NOMO-1 treated with dmso at 0.1 percent for 144 hours (cell line): ENCODE results near the gene MUC2.

Experiments
- DNase-seq: peaks from one replicate; lab custom pipeline; 2025; ENCODE audit not compliant: unreplicated experiment; lab: John Stamatoyannopoulos, UW

Gene MUC2

DNA sequence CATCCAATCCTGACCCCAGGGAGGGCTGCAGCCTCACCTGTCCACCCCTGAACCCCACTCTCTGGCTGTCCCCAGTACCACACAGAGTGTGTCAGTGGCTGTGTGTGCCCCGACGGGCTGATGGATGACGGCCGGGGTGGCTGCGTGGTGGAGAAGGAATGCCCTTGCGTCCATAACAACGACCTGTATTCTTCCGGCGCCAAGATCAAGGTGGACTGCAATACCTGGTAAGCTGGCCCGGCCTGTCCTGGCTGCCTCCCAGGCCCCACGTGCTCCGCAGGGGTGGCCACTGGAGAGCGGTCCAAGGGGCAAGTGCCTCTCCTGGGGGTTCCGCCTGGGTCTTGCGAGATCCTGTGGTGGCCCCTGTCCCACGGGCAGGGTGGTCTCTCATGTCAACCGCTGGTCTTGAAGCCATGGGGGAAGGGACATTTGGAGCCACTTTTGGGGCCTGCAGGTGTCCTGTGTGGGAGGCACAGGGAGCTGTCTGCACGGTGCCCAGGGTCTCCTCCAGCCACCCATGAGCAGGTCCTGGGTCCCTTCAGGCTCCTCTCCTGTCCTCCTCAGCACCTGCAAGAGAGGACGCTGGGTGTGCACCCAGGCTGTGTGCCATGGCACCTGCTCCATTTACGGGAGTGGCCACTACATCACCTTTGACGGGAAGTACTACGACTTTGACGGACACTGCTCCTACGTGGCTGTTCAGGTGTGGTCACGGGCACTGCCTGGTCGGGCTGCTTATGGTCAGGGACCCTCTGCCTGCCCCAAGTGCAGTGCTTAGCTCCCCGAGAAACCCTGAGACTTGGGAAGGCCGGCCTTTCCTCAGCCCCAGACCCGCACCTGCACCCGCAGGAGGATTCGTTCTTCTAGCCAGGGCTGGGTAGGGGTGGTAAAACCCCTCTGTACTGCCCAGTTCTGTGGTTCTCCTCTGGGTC, 11.8 kb downstream of the MUC2 start:
- no peak for DNase-seq

DNA sequence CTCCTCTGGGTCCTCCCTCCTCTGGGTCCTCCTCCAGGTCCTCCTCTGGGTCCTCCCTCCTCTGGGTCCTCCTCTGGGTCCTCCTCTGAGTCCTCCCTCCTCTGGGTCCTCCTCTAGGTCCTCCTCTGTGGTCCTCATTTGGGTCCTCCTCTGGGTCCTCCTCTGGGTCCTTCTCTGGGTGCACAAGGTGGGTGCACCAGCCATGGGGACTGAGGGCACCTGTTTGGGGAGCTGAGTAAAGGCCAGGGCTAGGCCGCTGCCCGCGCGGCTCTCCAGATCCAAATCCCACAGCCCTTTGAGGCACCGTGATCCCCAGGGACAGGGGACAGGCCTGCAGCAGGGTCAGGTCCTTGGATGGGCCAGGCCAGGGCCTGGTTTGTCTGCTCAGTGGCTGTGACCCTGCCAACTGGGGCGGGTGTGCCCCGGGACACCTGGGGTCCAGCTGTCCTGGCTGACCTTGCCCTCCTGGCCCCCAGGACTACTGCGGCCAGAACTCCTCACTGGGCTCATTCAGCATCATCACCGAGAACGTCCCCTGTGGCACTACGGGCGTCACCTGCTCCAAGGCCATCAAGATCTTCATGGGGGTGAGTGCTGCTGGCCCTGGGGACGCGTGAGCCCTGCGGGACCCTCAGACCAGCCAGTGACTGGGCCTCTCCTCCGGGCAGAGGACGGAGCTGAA, 12.7 kb downstream of the MUC2 start:
- DNase-seq = no peak

DNA sequence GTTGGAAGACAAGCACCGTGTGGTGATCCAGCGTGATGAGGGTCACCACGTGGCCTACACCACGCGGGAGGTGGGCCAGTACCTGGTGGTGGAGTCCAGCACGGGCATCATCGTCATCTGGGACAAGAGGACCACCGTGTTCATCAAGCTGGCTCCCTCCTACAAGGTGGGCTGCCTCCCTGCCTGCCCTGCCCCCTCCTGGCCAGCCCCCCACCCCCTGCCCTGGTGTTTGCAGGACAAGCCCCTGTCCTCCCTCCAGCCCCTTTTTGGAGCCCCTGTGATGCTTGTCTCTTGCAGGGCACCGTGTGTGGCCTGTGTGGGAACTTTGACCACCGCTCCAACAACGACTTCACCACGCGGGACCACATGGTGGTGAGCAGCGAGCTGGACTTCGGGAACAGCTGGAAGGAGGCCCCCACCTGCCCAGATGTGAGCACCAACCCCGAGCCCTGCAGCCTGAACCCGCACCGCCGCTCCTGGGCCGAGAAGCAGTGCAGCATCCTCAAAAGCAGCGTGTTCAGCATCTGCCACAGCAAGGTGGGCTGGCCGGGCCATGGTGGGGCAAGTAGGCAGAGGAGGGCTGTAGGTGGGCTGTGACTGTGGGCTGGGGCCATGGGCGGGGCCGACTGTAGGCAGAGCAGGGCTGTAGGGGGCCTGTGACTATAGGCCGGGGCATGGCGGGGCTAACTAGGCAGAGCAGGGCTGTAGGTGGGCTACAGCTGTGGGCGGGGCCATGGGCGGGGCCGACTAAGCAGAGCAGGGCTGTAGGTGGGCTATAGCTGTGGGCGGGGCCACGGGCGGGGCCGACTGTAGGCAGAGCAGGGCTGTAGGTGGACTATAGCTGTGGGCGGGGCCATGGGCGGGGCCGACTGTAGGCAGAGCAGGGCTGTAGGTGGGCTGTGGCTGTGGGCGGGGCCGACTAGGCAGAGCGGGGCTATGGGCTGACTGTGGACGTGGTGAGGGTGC, 13.6 kb downstream of the MUC2 start:
- no peak for DNase-seq

DNA sequence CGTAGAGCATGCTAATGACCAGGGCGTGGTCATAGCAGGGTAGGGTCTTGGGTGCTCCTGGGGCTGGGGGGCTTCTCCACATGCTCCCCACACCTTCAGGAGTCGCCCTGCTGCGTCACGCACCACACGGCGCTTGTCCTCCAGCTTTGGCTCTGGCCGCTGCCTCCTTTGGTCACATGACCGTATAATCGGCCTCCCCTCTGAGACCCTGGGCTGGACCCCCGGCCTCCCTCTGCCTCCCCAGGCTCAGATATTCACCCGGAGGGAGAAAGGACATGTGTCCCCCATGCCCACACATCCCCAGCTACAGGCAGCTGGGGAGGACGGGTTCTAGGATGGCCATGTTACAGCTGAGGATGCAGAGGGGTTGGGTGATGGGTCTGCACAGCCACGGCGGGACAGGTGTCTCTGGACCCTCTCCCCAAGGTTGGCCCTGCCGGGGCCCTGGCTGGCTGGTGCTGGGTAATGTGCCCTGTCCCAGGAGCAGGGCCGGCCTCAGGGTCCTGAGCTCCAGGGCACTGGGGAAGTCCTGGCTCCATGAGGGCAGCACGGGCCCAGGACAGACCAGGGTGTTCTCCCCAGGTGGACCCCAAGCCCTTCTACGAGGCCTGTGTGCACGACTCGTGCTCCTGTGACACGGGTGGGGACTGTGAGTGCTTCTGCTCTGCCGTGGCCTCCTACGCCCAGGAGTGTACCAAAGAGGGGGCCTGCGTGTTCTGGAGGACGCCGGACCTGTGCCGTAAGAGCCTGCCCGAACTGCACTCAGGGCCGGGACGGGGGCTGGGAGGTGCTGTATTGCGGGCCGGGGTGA, 14.5 kb downstream of the MUC2 start:
- DNase-seq = no peak

DNA sequence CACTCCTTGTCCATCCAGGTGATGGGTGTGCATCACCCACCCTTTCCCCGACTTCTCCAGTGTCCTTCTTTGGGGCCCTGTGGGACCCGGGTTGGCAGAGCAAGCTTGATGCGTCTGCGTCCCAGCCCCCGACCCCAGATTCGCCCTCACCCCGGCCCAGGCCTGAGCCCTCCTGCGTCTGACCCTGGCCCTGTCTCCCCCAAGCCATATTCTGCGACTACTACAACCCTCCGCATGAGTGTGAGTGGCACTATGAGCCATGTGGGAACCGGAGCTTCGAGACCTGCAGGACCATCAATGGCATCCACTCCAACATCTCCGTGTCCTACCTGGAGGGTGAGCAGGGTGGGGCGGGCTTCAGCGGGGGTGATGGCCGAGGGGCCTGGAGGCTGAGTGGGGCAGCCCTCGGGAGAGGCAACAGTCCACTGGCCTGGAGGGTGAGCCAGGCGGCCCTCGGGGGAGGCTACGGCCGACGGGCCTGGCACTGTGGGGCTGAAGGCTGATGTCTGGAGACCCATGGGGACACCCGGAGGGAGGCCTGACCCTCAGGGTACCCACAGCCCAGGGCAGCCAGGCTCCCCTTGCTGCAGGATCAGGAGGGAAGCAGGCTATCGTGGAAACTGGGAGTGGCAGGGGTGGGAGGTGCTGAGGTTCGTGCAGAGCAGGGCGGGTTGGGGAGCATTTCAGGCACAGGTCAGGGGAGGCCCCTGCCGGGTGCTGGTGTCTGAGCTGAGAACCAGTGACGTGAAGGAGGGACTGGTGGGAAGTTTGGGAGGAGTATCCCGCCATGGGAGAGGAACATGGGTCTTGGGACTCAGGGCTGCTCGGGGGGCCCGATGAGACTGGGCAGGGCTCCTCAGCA, 15.3 kb downstream of the MUC2 start:
- no peak for DNase-seq

DNA sequence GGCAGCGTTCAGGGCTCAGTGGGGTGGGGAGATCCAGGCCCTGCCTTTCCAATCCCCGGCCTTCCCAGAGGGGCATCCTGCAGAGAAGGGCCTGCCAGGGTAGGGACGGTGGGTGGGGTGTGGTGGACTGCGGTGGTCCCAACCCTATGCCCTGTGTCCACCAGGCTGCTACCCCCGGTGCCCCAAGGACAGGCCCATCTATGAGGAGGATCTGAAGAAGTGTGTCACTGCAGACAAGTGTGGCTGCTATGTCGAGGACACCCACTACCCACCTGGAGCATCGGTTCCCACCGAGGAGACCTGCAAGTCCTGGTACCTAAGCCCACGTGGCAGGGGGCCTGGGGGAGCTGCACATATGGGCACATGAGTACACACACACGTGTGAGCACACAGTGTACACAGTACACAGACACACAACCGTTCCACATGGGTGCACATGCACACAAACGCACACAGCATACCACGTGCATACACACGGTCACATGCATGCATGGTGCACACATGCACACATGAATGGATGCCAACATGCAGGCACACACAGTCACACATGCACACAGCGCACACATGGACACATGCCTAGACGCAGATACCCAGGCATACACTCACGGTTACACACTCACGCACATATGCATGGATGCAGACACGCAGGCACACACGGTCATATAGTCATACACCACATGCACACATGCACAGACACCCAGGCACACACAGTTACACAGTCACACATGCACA, 16.1 kb downstream of the MUC2 start:
- no peak for DNase-seq

DNA sequence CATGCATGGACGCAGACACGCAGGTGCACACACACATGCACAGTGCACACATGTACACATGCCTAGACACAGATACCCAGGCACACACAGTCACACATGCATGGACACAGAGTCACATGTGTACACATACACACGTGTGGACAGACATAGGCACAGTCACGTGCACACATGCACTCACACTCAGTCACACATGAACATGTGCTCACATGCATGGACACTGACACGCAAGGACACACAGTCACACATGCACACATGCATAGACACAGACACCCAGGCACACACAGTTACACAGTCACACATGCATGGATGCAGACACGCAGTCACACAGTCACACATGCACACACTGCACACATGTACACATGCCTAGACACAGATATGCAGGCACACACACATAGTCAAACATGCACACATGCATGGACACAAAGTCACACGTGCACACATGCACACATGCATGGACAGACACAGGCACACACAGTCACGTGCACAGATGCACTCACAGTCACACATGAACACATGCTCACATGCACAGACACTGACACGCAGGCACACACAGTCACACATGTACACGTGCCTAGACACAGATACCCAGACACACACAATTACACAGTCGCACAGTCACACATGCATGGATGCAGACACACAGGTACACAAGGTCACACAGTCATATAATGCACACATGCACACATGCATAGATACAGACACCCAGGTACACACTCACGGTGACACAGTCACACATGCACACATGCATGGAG, 16.8 kb downstream of the MUC2 start:
- DNase-seq = no peak

DNA sequence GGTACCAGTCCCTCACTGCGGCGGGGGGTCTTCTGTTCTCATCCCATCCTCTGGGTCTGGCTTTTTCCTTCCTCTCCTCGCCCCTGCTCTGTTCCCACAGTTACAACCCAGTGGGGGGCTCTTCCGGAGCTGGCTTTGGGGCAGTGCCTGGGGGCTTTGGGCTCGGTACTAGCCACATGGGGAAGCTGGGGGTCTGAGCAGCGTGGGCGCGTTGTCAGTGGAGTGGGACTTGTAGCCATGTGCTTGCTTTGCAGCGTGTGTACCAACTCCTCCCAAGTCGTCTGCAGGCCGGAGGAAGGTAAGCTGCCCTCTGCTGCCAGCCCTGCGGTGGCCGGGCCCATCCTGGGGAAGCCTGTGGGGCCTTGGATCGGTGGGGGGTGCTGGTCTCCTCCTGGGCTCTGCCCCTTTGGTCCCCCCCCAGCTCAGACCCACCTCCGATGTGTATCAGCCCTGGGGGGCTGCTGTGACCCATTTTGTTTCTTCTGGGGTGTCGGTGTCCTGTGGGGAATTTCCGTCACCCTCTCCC, 17.5 kb downstream of the MUC2 start:
- DNase-seq = no peak

DNA sequence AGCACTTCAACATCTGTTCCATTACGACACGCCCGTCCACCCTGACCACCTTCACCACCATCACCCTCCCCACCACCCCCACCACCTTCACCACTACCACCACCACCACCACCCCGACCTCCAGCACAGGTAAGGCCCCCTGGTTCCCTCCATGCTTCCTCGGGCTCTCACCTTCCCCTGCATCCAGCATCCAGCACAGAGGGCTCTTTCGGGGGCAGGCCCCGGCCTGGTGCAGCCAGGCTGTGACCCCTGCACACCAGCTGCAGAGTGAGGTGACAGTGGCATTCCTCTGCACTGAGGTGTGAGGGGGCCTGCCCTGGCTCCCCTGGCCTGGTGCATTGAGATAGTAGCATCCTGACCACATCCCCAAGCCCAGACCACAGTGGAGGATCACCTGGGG, 18.2 kb downstream of the MUC2 start:
- no peak for DNase-seq

DNA sequence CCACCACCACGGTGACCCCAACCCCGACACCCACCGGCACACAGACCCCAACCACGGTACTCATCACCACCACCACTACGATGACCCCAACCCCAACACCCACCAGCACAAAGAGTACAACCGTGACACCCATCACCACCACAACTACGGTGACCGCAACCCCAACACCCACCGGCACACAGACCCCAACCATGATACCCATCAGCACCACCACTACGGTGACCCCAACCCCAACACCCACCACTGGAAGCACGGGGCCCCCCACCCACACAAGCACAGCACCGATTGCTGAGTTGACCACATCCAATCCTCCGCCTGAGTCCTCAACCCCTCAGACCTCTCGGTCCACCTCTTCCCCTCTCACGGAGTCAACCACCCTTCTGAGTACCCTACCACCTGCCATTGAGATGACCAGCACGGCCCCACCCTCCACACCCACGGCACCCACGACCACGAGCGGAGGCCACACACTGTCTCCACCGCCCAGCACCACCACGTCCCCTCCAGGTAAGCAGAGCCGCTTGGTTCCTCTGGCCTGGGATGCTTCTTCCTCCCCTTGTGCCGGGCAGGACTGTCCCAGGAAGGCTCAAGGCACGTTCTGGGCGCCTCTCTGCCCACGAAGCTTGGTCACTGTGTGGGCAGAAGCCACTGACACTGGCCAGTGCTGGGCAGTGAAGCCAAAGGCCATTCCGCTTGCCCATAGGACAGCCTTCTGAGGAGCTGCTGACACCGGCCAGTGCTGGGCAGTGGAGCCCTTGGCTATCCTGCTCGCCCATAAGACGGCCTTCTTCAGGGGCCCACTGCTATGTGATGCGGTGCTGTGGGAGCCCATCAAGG, 25.1 kb downstream of the MUC2 start:
- no peak for DNase-seq

DNA sequence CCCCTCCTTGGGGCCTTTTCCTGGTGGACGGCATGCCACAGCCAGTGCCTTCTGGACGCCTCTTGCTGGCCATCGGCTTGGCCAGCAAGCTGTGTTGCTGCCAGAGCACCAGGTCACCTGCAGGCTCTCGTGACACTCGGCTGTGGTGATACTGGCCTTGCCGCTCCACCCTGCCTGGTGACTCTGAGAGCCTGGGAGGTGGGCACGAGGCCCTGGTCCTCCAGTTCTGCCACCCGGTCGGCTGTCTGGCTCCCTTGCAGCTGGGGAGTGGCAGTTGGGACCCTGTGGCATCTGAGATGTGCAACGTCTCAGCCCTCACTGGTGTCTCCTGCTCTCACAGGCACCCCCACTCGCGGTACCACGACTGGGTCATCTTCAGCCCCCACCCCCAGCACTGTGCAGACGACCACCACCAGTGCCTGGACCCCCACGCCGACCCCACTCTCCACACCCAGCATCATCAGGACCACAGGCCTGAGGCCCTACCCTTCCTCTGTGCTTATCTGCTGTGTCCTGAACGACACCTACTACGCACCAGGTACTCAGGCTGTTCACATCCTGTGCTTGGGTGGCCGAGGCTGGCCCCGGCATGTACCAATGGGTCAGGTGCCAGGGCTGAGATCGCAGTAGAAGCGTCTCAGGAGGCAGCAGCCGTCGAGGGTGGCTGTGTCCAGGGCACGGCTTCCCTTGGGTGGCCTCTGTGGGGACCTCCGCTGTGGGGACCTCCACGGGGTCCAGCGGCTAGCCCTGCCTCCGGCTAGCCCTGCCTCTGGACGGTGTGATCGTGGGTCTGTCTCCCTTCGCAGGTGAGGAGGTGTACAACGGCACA, 26.0 kb downstream of the MUC2 start:
- DNase-seq = no peak

DNA sequence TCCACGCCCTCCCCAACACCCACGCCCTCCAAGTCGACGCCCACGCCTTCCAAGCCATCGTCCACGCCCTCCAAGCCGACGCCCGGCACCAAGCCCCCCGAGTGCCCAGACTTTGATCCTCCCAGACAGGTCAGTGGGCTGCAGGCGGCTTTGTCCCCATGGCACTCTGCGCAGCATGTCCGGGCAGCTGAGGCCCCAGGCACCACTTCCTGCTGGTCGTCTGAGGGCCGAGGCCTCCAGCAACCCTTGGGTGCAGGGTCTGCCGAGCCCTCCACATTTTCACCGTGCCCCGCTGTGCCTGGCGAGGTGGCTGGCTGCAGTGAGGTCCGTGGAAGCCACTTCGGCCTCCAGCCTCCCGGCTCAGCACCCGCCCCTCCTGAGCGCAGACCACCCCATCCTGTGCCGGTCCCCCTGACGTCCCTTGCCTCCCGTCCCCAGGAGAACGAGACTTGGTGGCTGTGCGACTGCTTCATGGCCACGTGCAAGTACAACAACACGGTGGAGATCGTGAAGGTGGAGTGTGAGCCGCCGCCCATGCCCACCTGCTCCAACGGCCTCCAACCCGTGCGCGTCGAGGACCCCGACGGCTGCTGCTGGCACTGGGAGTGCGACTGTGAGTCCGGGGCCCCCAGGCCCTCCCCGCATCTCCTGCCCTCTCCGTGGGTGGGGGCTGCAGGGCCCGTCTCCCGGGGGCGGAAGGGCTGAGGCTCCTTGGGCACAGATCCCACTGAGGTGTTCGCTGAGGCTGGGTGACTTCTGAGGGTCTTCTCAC, 26.8 kb downstream of the MUC2 start:
- no peak for DNase-seq

DNA sequence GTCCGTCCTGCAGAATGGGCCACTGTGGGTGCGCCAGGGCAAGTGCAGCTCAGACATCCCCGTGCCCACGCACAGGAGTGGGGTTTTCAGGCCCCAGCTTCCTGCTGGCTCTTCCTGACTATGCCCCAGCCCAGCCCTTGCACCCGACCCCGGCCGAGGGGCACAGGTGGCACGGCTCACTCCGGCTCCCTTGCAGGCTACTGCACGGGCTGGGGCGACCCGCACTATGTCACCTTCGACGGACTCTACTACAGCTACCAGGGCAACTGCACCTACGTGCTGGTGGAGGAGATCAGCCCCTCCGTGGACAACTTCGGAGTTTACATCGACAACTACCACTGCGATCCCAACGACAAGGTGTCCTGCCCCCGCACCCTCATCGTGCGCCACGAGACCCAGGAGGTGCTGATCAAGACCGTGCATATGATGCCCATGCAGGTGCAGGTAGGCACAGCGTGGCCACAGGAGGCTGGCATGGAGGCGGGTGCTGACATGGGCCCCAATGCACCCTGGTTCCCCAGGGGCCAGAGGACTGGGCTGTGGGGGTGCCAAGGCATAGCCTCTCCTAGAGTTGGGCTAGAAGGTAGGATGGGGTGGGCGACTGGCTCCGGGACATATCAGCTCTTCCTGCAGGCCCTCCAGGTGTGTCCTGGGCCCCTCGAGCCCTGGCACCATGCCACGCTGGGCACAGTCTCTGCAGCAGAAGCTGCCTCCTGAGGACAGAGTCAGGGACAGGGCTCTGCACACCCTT, 27.7 kb downstream of the MUC2 start:
- DNase-seq = no peak

DNA sequence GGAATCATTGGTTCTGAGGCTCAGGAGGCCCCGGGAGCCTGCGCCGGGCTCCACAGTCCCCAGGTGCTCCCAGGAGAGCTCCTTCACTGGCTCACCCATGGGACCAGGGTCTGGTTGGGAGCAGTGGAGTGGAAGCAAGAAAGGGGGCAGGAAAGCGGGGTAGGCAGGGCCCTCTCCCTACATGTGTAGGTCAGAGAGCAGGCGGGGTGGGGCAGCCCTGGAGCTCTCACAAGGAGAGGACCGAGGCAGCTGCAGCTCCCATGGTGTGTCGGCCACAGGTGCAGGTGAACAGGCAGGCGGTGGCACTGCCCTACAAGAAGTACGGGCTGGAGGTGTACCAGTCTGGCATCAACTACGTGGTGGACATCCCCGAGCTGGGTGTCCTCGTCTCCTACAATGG, 28.3 kb downstream of the MUC2 start:
- DNase-seq = no peak
